IMR-90 (cell line): ENCODE measurements around the gene KIAA1143. TPM values are rescaled to one million over a fixed set of nuclear protein-coding genes. Genes with fewer than 3 reads are reported as not detected.
A peak's percentile ranks its signal among the peaks of the same experiment; 100 is the strongest.

Source experiments
- ATAC-seq: fragments of 200-7000 bp; cut with Tn5 transposase; 2 replicates; pipeline ENCODE4 v1.9.1; 2020; ENCODE audit warnings: low read depth, mild to moderate bottlenecking, moderate library complexity
- BruUV-seq: library from RNA; stranded (reverse); fragments of 400-500 nt; replicated peaks from 2 replicates; lab custom pipeline; 2021; lab: Mats Ljungman, UMichigan
- CTCF ChIA-PET: fragments of 300-600 bp; formaldehyde crosslinking; extraction: SDS; loops from one replicate; lab custom pipeline; 2021; ENCODE audit warnings: antibody characterized with exemption; lab: Yijun Ruan, JAX
- POLR2A ChIA-PET: fragments of 300-600 bp; sonication (Branson Sonifier 250); formaldehyde crosslinking; loops from one replicate; lab custom pipeline; 2022; ENCODE audit warnings: antibody characterized with exemption; ENCODE audit not compliant: unreplicated experiment; lab: Charles Lee
- DNase-seq: peaks from one replicate; pipeline ENCODE4 v3.0.0; 2013
- H2AFZ ChIP-seq: replicated peaks from 2 replicates; pipeline ENCODE3; 2013; ENCODE audit warnings: low read length, mild to moderate bottlenecking; ENCODE audit not compliant: poor library complexity
- H2AK5ac ChIP-seq: 2 replicates; pipeline ENCODE4 v1.6.1; 2013; ENCODE audit warnings: low read depth, low read length, inconsistent platforms
- H2AK9ac ChIP-seq: replicated peaks from 2 replicates; pipeline ENCODE3; 2013; ENCODE audit warnings: mild to moderate bottlenecking, low read depth, low read length, moderate library complexity; ENCODE audit not compliant: poor library complexity
- H2BK120ac ChIP-seq: 2 replicates; pipeline ENCODE4 v1.6.1; 2013; ENCODE audit warnings: low read depth, low read length, inconsistent platforms
- H2BK15ac ChIP-seq: 3 replicates; pipeline ENCODE4 v1.6.1; 2013; ENCODE audit warnings: low read depth, low read length, inconsistent platforms
- H2BK20ac ChIP-seq: 2 replicates; pipeline ENCODE4 v1.6.1; 2013; ENCODE audit warnings: low read depth, mild to moderate bottlenecking, inconsistent platforms, low read length, moderate library complexity
- H2BK5ac ChIP-seq: 2 replicates; pipeline ENCODE4 v1.6.1; 2013; ENCODE audit warnings: mild to moderate bottlenecking, low read depth, low read length, inconsistent platforms; ENCODE audit not compliant: poor library complexity, severe bottlenecking
- H3K14ac ChIP-seq: replicated peaks from 2 replicates; pipeline ENCODE4 v1.6.1; 2013; ENCODE audit warnings: low read depth, low read length, inconsistent platforms
- H3K18ac ChIP-seq: 2 replicates; pipeline ENCODE4 v1.6.1; 2013; ENCODE audit warnings: low read depth, low read length, control low read depth
- H3K23ac ChIP-seq: 2 replicates; pipeline ENCODE4 v1.6.1; 2013; ENCODE audit warnings: low read depth, low read length, inconsistent platforms
- H3K27ac ChIP-seq: 2 replicates; pipeline ENCODE4 v1.5.1; 2013; ENCODE audit warnings: mild to moderate bottlenecking, control low read depth, low read length; ENCODE audit not compliant: insufficient read depth
- H3K27me3 ChIP-seq: 2 replicates; pipeline ENCODE4 v1.6.1; 2013; ENCODE audit warnings: low read length; ENCODE audit not compliant: control insufficient read depth, insufficient read depth
- H3K36me3 ChIP-seq: 2 replicates; pipeline ENCODE4 v1.6.1; 2013; ENCODE audit warnings: low read length, mixed read lengths; ENCODE audit not compliant: control insufficient read depth, insufficient read depth
- H3K4ac ChIP-seq: 2 replicates; pipeline ENCODE4 v1.6.1; 2013; ENCODE audit warnings: low read depth, low read length, inconsistent platforms
- H3K4me1 ChIP-seq: 2 replicates; pipeline ENCODE4 v1.6.1; 2013; ENCODE audit warnings: low read length, mixed read lengths; ENCODE audit not compliant: control insufficient read depth, insufficient read depth
- H3K4me2 ChIP-seq: 2 replicates; pipeline ENCODE4 v1.6.1; 2013; ENCODE audit warnings: low read depth, mild to moderate bottlenecking, control low read depth, low read length, moderate library complexity
- H3K4me3 ChIP-seq: 2 replicates; pipeline ENCODE4 v1.5.1; 2013; ENCODE audit warnings: low read depth, mild to moderate bottlenecking, control low read depth, low read length, moderate library complexity; ENCODE audit not compliant: insufficient read depth
- H3K56ac ChIP-seq: 2 replicates; pipeline ENCODE4 v1.6.1; 2013; ENCODE audit warnings: low read length, inconsistent platforms; ENCODE audit not compliant: insufficient read depth; ENCODE audit errors: extremely low read depth
- H3K79me1 ChIP-seq, 2 experiments: 2 replicates each; pipeline ENCODE4 v1.6.1; 2013; ENCODE audit warnings: low read length in 2 of 2, inconsistent platforms in 1 of 2, low read depth in 1 of 2
- H3K9ac ChIP-seq: 2 replicates; pipeline ENCODE4 v1.6.1; 2013; ENCODE audit warnings: low read depth, low read length, control low read depth
- H3K9me1 ChIP-seq: 2 replicates; pipeline ENCODE4 v1.6.1; 2013; ENCODE audit warnings: low read length, inconsistent platforms; ENCODE audit not compliant: insufficient read depth
- H3K9me3 ChIP-seq: 2 replicates; pipeline ENCODE4 v1.6.1; 2013; ENCODE audit warnings: low read length; ENCODE audit not compliant: control insufficient read depth, insufficient read depth
- H4K20me1 ChIP-seq: 2 replicates; pipeline ENCODE4 v1.6.1; 2013; ENCODE audit warnings: low read length, inconsistent platforms; ENCODE audit not compliant: insufficient read depth
- H4K5ac ChIP-seq: 2 replicates; pipeline ENCODE4 v1.6.1; 2013; ENCODE audit warnings: mild to moderate bottlenecking, low read depth, low read length, control low read depth
- H4K8ac ChIP-seq, 2 experiments: 2 replicates each; pipeline ENCODE4 v1.6.1; 2013; ENCODE audit warnings: low read depth in 2 of 2, low read length in 2 of 2, control low read depth in 1 of 2, inconsistent platforms in 1 of 2
- H4K91ac ChIP-seq: 2 replicates; pipeline ENCODE4 v1.6.1; 2013; ENCODE audit warnings: low read depth, low read length, inconsistent platforms; ENCODE audit not compliant: insufficient read depth
- CTCF ChIP-seq: conservative IDR thresholded peaks from 2 replicates; pipeline ENCODE4 v1.5.1; 2012; ENCODE audit warnings: mild to moderate bottlenecking, low read depth, low read length, improper control_type of control experiment
- RCOR1 ChIP-seq: IDR thresholded peaks from 2 replicates; pipeline ENCODE4 v1.6.1; 2012; ENCODE audit warnings: mild to moderate bottlenecking, low read length, improper control_type of control experiment; ENCODE audit not compliant: insufficient replicate concordance
- USF2 ChIP-seq: fragments of 150-350 bp; IDR thresholded peaks from 2 replicates; pipeline ENCODE4 v1.6.1; 2017; ENCODE audit warnings: mild to moderate bottlenecking, antibody characterized with exemption, low read length, low read depth
- WGBS, 2 experiments: methylation state at CpG; one replicate each; pipeline versions ENCODE4 v1.1.5 to v1.1.7; 2013; ENCODE audit warnings: missing lambda C conversion rate in 2 of 2; ENCODE audit not compliant: insufficient read length in 1 of 2; ENCODE audit errors: extremely low coverage in 2 of 2; 5-methylcytosine and 5-hydroxymethylcytosine counted together
- dilution Hi-C: fragments of 300-500 bp; cut with HindIII; formaldehyde crosslinking; loops from one replicate; pipeline ENCODE4 v1.14.3; 2018; ENCODE audit warnings: low sequenced_read_pairs; ENCODE audit not compliant: unreplicated experiment
- in situ Hi-C: fragments of 300-500 bp; cut with MboI; formaldehyde crosslinking; loops from 3 replicates; pipeline ENCODE4 v1.14.3; 2019; ENCODE audit warnings: low sequenced_read_pairs, inconsistent platforms, mixed read lengths
- intact Hi-C: fragments of 100-400 bp; cut with micrococcal nuclease; formaldehyde crosslinking; loops from 2 replicates; pipeline ENCODE4 v1.10.0; 2022
- polyA plus RNA-seq, 3 experiments: library from polyadenylated mRNA; depleted of rRNA; stranded (reverse); fragments of >200 nt; gene quantifications; 2 replicates each; pipeline ENCODE4 v1.2.3, GENCODE V29; 2012; ENCODE audit warnings: low replicate concordance in 1 of 3
- total RNA-seq: library from RNA; depleted of rRNA; stranded (reverse); fragments of >200 nt; gene quantifications from 2 replicates; pipeline ENCODE4 v1.2.3, GENCODE V29; 2012

The KIAA1143 gene
- total and polyA plus RNA-seq, 2 of the 4 experiments (the other 2 are of a cell fraction): 6.2 to 16.8 TPM

GRCh38 chr3:44762690-44763089 lies 1.3 kb upstream of the KIAA1143 start:
- Histone ChIP-seq H3K36me3 (peaks cover 3% of the 10 kb centered on the region), H3K79me1 (peaks cover 15 to 41% of the 10 kb centered on the region in 2 experiments), H4K20me1 (no peaks in the 10 kb centered on the region), H3K27me3 (no peaks in the 10 kb centered on the region), H3K4me2 (peak overlapping the region; percentile 83; the same call in 1 of the 2 replicates), H2BK20ac (no peak overlapping the region), H3K9me3 (peaks cover 5% of the 10 kb centered on the region), H3K4me1 (no peaks in the 10 kb centered on the region), H2AK5ac (no peak overlapping the region), H3K4ac (no peak overlapping the region), H3K9me1 (no peaks in the 10 kb centered on the region), H3K18ac (no peak overlapping the region), H3K9ac (peak overlapping the region; percentile 51; the same call in 1 of the 2 replicates), H3K27ac (no peak overlapping the region), H2BK15ac (no peak overlapping the region), H4K8ac (peak overlapping the region; percentile 36 to 57; a peak in 1 of 4 replicates), H4K91ac (no peak overlapping the region), H3K14ac (peak overlapping the region; percentile 42; the same call in 1 of the 2 replicates), H2BK120ac (no peak overlapping the region), H2AFZ (no peak overlapping the region), H3K56ac (peak overlapping the region; percentile 59; the same call in 1 of the 2 replicates), H3K4me3 (peak overlapping the region; percentile 69), H2BK5ac (peak overlapping the region; percentile 53), H3K23ac (peak overlapping the region; percentile 66; the same call in 1 of the 2 replicates), H2AK9ac (no peak overlapping the region), H4K5ac (no peak overlapping the region)
- in situ Hi-C loops (no loop called here), dilution Hi-C loops (no loop called here), intact Hi-C loops (loop anchor here (1.0 to 2.0 kb wide), 2 partner anchors 152 to 230 kb away; no protein-coding TSS in a partner anchor)
- no TSS peak for BruUV-seq
- ChIA-PET POLR2A (no interaction called here), CTCF (interaction anchor here (0.5 to 0.6 kb wide), 2 partner anchors 186 to 214 kb away, joined by 3 to 12 read pairs; no protein-coding TSS in a partner anchor)
- no CpG with 5 or more reads among the region's 5 CpGs for WGBS, 2 experiments
- DNase-seq (no peak), ATAC-seq (no peak)
- TF ChIP-seq USF2 (no peak), CTCF (no peak), RCOR1 (no peak)
